DND-41 (cell line): ENCODE results near the gene MMP20.

Source experiments
- CTCF ChIP-seq: IDR thresholded peaks from 2 replicates; pipeline ENCODE4 v1.5.1; 2012; ENCODE audit warnings: borderline replicate concordance, low read length, moderate library complexity, mild to moderate bottlenecking; ENCODE audit not compliant: poor library complexity, severe bottlenecking; ENCODE audit errors: extremely low read depth
- EZH2 ChIP-seq: IDR thresholded peaks from 3 replicates; pipeline ENCODE4 v1.6.1; 2012; ENCODE audit warnings: borderline replicate concordance, low read depth, mild to moderate bottlenecking, moderate library complexity, low read length, inconsistent platforms; ENCODE audit not compliant: severe bottlenecking

GRCh38 chr11:102599642-102600261 is 25.4 kb downstream of the MMP20 start:
- TF ChIP-seq CTCF (no peak), EZH2 (no peak)
